HCT116 (cell line): Measurements from ENCODE around the gene ABCB7. TPM values are rescaled to one million over a fixed set of nuclear protein-coding genes. Genes with fewer than 3 reads are reported as not detected.

ENCODE experiments used
- ATAC-seq: fragments of 200-7000 bp; cut with Tn5 transposase; 2 replicates; pipeline ENCODE4 v1.9.1; 2020; ENCODE audit warnings: mild to moderate bottlenecking, moderate library complexity
- Bru-seq: library from RNA; stranded (reverse); fragments of 400-500 nt; gene quantifications from one replicate; lab custom pipeline; 2021; lab: Mats Ljungman, UMichigan
- BruChase-seq, 2 experiments: library from RNA; stranded (reverse); fragments of 400-500 nt; gene quantifications; one replicate each; lab custom pipeline; 2021; lab: Mats Ljungman, UMichigan
- BruUV-seq: library from RNA; stranded (reverse); fragments of 400-500 nt; replicated peaks from 2 replicates; lab custom pipeline; 2021; lab: Mats Ljungman, UMichigan
- CTCF ChIA-PET: fragments of 300-600 bp; sonication (Branson Sonifier 250); formaldehyde crosslinking; loops from one replicate; lab custom pipeline; 2021; ENCODE audit warnings: antibody characterized with exemption; lab: Charles Lee
- POLR2A ChIA-PET: fragments of 300-600, 350-600 bp; sonication (Branson Sonifier 250); formaldehyde crosslinking; loops from one replicate; lab custom pipeline; 2021; ENCODE audit warnings: antibody characterized with exemption; lab: Charles Lee
- RAD21 ChIA-PET, 2 experiments: fragments of 300-600 bp; sonication (Branson Sonifier 250); formaldehyde crosslinking; loops; one replicate each; lab custom pipeline; 2023; ENCODE audit warnings: low total read pairs in 2 of 2; ENCODE audit not compliant: uncharacterized antibody in 2 of 2, unreplicated experiment in 2 of 2, low non-redundant PET in 1 of 2; lab: Charles Lee
- DNase-seq: peaks from one replicate; pipeline ENCODE4 v3.0.0-alpha.2; 2010; ENCODE audit warnings: low read depth, low spot score
- H2AFZ ChIP-seq: fragments of 200-600 bp; shearing (Covaris generic), sonication (generic); 2 replicates; pipeline ENCODE4 v1.6.1; 2017; ENCODE audit warnings: low read depth, mixed run types, mixed read lengths, antibody characterized with exemption, low read length; ENCODE audit not compliant: poor library complexity, severe bottlenecking
- H3K27ac ChIP-seq: 2 replicates; pipeline ENCODE4 v1.5.1; 2012; ENCODE audit warnings: low read depth, low read length
- H3K27me3 ChIP-seq: fragments of 200-600 bp; sonication (generic); 2 replicates; pipeline ENCODE4 v1.6.1; 2016; ENCODE audit warnings: mixed run types, low read length, mixed read lengths; ENCODE audit not compliant: insufficient read depth
- H3K36me3 ChIP-seq, 2 experiments: fragments of 200-500 bp in 1 of 2; fragments of 200-600 bp in 1 of 2; sonication (Bioruptor generic) in 1 of 2; sonication (generic) in 1 of 2; 2 replicates each; pipeline versions ENCODE4 v1.5.1 to v1.6.1; 2014 to 2016; ENCODE audit warnings: low read length in 2 of 2, inconsistent platforms in 1 of 2, mixed read lengths in 1 of 2, mixed run types in 1 of 2; ENCODE audit not compliant: insufficient read depth in 2 of 2, control insufficient read depth in 1 of 2
- H3K4me1 ChIP-seq, 2 experiments: fragments of 200-600 bp in 1 of 2; sonication (generic) in 1 of 2; 2 replicates each; pipeline versions ENCODE4 v1.5.1 to v1.6.1; 2012 to 2017; ENCODE audit warnings: low read length in 2 of 2, inconsistent platforms in 1 of 2, mild to moderate bottlenecking in 1 of 2, mixed read lengths in 1 of 2, mixed run types in 1 of 2, moderate library complexity in 1 of 2; ENCODE audit not compliant: insufficient read depth in 2 of 2, control insufficient read depth in 1 of 2
- H3K4me2 ChIP-seq: fragments of 200-600 bp; sonication (generic); 2 replicates; pipeline ENCODE4 v1.6.1; 2017; ENCODE audit warnings: mixed run types, low read length, mixed read lengths
- H3K4me3 ChIP-seq, 2 experiments: fragments of 200-600 bp in 1 of 2; sonication (generic) in 1 of 2; replicated peaks in 1 of 2; 2 replicates each; pipeline ENCODE4 v1.5.1; 2011 to 2016; ENCODE audit warnings: low read length in 2 of 2, control low read depth in 1 of 2, low read depth in 1 of 2, mild to moderate bottlenecking in 1 of 2, mixed read lengths in 1 of 2, mixed run types in 1 of 2
- H3K79me2 ChIP-seq: fragments of 200-600 bp; sonication (generic); 2 replicates; pipeline ENCODE4 v1.6.1; 2017; ENCODE audit warnings: mild to moderate bottlenecking, mixed run types, low read length, moderate library complexity, mixed read lengths; ENCODE audit not compliant: insufficient read depth
- H3K9ac ChIP-seq: fragments of 200-600 bp; sonication (generic); 2 replicates; pipeline ENCODE4 v1.6.1; 2016; ENCODE audit warnings: low read length, mixed read lengths
- H3K9me2 ChIP-seq: fragments of 200-600 bp; sonication (generic), shearing (Covaris generic); 2 replicates; pipeline ENCODE4 v1.6.1; 2017; ENCODE audit warnings: mixed run types, mild to moderate bottlenecking, moderate library complexity; ENCODE audit not compliant: insufficient read depth
- H3K9me3 ChIP-seq, 2 experiments: fragments of 200-500 bp in 1 of 2; fragments of 200-600 bp in 1 of 2; sonication (Bioruptor generic) in 1 of 2; sonication (generic) in 1 of 2; 2 replicates each; pipeline ENCODE4 v1.6.1; 2014 to 2017; ENCODE audit warnings: low read length in 2 of 2, mixed read lengths in 2 of 2, inconsistent platforms in 1 of 2, low read depth in 1 of 2, mild to moderate bottlenecking in 1 of 2, mixed run types in 1 of 2, moderate library complexity in 1 of 2; ENCODE audit not compliant: control insufficient read depth in 1 of 2, insufficient read depth in 1 of 2
- H4K20me1 ChIP-seq: fragments of 200-600 bp; sonication (generic), shearing (Covaris generic); 2 replicates; pipeline ENCODE4 v1.6.1; 2017; ENCODE audit warnings: mixed run types, mild to moderate bottlenecking, moderate library complexity; ENCODE audit not compliant: insufficient read depth
- CBX3 ChIP-seq: IDR thresholded peaks from 2 replicates; pipeline ENCODE4 v1.6.1; 2012; ENCODE audit warnings: low read depth
- CEBPB ChIP-seq: IDR thresholded peaks from 2 replicates; pipeline ENCODE4 v1.6.1; 2012; ENCODE audit warnings: low read depth
- EGR1 ChIP-seq: IDR thresholded peaks from 2 replicates; pipeline ENCODE4 v1.6.1; 2012; ENCODE audit warnings: low read depth
- ELF1 ChIP-seq: IDR thresholded peaks from 2 replicates; pipeline ENCODE4 v1.6.1; 2012; ENCODE audit warnings: low read depth, borderline replicate concordance
- EZH2phosphoT487 ChIP-seq: fragments of 200-600 bp; IDR thresholded peaks from 2 replicates; pipeline ENCODE4 v1.6.1; 2018; ENCODE audit warnings: antibody characterized with exemption, borderline replicate concordance
- FOSL1 ChIP-seq: IDR thresholded peaks from 2 replicates; pipeline ENCODE4 v1.6.1; 2012; ENCODE audit warnings: low read depth
- JUND ChIP-seq: IDR thresholded peaks from 2 replicates; pipeline ENCODE4 v1.6.1; 2012
- MAX ChIP-seq: IDR thresholded peaks from 2 replicates; pipeline ENCODE4 v1.6.1; 2012
- POLR2A ChIP-seq: IDR thresholded peaks from 2 replicates; pipeline ENCODE4 v1.7.0; 2011; ENCODE audit warnings: borderline replicate concordance; ENCODE audit not compliant: insufficient read depth, insufficient read length; ENCODE audit errors: extremely low read depth
- POLR2AphosphoS5 ChIP-seq: IDR thresholded peaks from 2 replicates; pipeline ENCODE4 v1.6.1; 2011; ENCODE audit warnings: mild to moderate bottlenecking, low read depth, low read length, moderate library complexity
- REST ChIP-seq: IDR thresholded peaks from 2 replicates; pipeline ENCODE4 v1.6.1; 2012; ENCODE audit warnings: low read depth
- SIN3A ChIP-seq: IDR thresholded peaks from 2 replicates; pipeline ENCODE4 v1.6.1; 2012; ENCODE audit warnings: low read depth
- SP1 ChIP-seq: IDR thresholded peaks from 2 replicates; pipeline ENCODE4 v1.6.1; 2012; ENCODE audit warnings: low read depth
- SRF ChIP-seq: IDR thresholded peaks from 2 replicates; pipeline ENCODE4 v1.6.1; 2012; ENCODE audit warnings: low read depth
- TCF7L2 ChIP-seq: IDR thresholded peaks from 2 replicates; pipeline ENCODE4 v1.7.0; 2011; ENCODE audit warnings: borderline replicate concordance, inconsistent platforms; ENCODE audit not compliant: insufficient read depth, insufficient read length; ENCODE audit errors: extremely low read depth
- YY1 ChIP-seq: IDR thresholded peaks from 2 replicates; pipeline ENCODE4 v1.6.1; 2011; ENCODE audit warnings: low read length, low read depth, moderate library complexity, mild to moderate bottlenecking; ENCODE audit not compliant: insufficient replicate concordance; ENCODE audit errors: extremely low read depth
- ZFX ChIP-seq: fragments of 450-650 bp; IDR thresholded peaks from 2 replicates; pipeline ENCODE4 v1.6.1; 2017
- ZNF274 ChIP-seq: fragments of 200-500 bp; sonication (Bioruptor generic); IDR thresholded peaks from 2 replicates; pipeline ENCODE4 v1.6.1; 2014; ENCODE audit warnings: mild to moderate bottlenecking, low read depth, low read length, inconsistent platforms
- intact Hi-C: fragments of 100-400 bp; cut with micrococcal nuclease; formaldehyde crosslinking; loops from 2 replicates; pipeline ENCODE4 v1.10.0; 2022
- long read RNA-seq: library from polyadenylated mRNA; unstranded; transcript quantifications from one replicate; pipeline ENCODE4 v2.0.0, GENCODE V29; 2021; ENCODE audit not compliant: unreplicated experiment
- polyA plus RNA-seq: library from polyadenylated mRNA; unstranded; fragments of >200 nt; gene quantifications from 2 replicates; pipeline ENCODE4 v1.2.1, GENCODE V29; 2012; ENCODE audit warnings: missing spikeins
- total RNA-seq: library from RNA; stranded (reverse); gene quantifications from one replicate; pipeline ENCODE4 v1.2.1, GENCODE V29; 2021; ENCODE audit not compliant: unreplicated experiment
- TF ChIP-seq, protein P1 (sequence below): IDR thresholded peaks from 2 replicates; pipeline ENCODE4 v1.6.1; 2011; ENCODE audit warnings: mild to moderate bottlenecking, low read length, moderate library complexity; ENCODE audit not compliant: insufficient replicate concordance; ENCODE audit errors: extremely low read depth
- TF ChIP-seq, protein P2 (sequence below): IDR thresholded peaks from 2 replicates; pipeline ENCODE4 v1.6.1; 2012

The ABCB7 gene
- total RNA-seq (24.6 TPM), Bru-seq, nascent RNA (percentile 67 among the genes with signal in this experiment), BruChase-seq, experiment 1, labeled RNA remaining after a 6-hour chase (percentile 58 among the genes with signal in this experiment), BruChase-seq, experiment 2, labeled RNA remaining after a 2-hour chase (percentile 67 among the genes with signal in this experiment)
- 14.6 and 16.9 TPM in 2 replicates for polyA plus RNA-seq
- long read RNA-seq, full-length matches to known transcripts = 43 of 48 reads
- long read RNA-seq, partial matches to known transcripts = 1 of 48 reads
- long read RNA-seq, other reads (novel, unspliced or antisense) = 4 of 48 reads

GRCh38 chrX:75155827-75156525 is at the start of gene ABCB7:
Gene ABCB7 (minus strand): TSS chrX:75156283. CDS start chrX:75156272, 11 bp downstream.
- intact Hi-C loops = no loop called here
- H3K4me1 ChIP-seq = peaks cover 0 to 10% of the 10 kb centered on the region in 2 experiments; a peak in 2 of 4 replicates
- H2AFZ ChIP-seq = peak within 1 kb of the TSS; percentile 82
- no peaks in the 10 kb centered on the region for H3K9me2 ChIP-seq
- POLR2A ChIA-PET = no interaction called here
- CTCF ChIA-PET = no interaction called here
- no peaks in the 10 kb centered on the region for H3K36me3 ChIP-seq
- ATAC-seq (peak; percentile 92), DNase-seq (peak; percentile 35)
- no peaks in the 10 kb centered on the region for H3K9me3 ChIP-seq
- H3K4me2 ChIP-seq = peak within 1 kb of the TSS; percentile 74
- no TSS peak for BruUV-seq
- H3K4me3 ChIP-seq = peak within 1 kb of the TSS; percentile 67 to 79
- RAD21 ChIA-PET = no interaction called here
- peak within 1 kb of the TSS; percentile 75 for H3K9ac ChIP-seq
- H3K79me2 ChIP-seq = peaks cover 19% of the 10 kb centered on the region
- H3K27ac ChIP-seq = peak within 1 kb of the TSS; percentile 31
- no peaks in the 10 kb centered on the region for H4K20me1 ChIP-seq
- no peaks in the 10 kb centered on the region for H3K27me3 ChIP-seq
- TF ChIP-seq, protein P1, sequence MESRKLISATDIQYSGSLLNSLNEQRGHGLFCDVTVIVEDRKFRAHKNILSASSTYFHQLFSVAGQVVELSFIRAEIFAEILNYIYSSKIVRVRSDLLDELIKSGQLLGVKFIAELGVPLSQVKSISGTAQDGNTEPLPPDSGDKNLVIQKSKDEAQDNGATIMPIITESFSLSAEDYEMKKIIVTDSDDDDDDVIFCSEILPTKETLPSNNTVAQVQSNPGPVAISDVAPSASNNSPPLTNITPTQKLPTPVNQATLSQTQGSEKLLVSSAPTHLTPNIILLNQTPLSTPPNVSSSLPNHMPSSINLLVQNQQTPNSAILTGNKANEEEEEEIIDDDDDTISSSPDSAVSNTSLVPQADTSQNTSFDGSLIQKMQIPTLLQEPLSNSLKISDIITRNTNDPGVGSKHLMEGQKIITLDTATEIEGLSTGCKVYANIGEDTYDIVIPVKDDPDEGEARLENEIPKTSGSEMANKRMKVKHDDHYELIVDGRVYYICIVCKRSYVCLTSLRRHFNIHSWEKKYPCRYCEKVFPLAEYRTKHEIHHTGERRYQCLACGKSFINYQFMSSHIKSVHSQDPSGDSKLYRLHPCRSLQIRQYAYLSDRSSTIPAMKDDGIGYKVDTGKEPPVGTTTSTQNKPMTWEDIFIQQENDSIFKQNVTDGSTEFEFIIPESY = no peak
- TF ChIP-seq CBX3 (0 out of 2 replicates have a peak, but pooled peaks have one; percentile 26), SIN3A (no peak; the same call in none of the 2 replicates), MAX (peak; percentile 29; the same call in 1 of the 2 replicates), YY1 (peak; percentile 91), EZH2phosphoT487 (no peak), ZNF274 (no peak), JUND (no peak), REST (no peak), POLR2AphosphoS5 (peak; percentile 66), FOSL1 (no peak), ZFX (no peak), SP1 (no peak; the same call in 1 of the 2 replicates), EGR1 (0 out of 2 replicates have a peak, but pooled peaks have one; percentile 14), CEBPB (no peak), SRF (no peak), TCF7L2 (peak; percentile 25), POLR2A (peak; percentile 44), ELF1 (peak; percentile 43)
- TF ChIP-seq, protein P2, sequence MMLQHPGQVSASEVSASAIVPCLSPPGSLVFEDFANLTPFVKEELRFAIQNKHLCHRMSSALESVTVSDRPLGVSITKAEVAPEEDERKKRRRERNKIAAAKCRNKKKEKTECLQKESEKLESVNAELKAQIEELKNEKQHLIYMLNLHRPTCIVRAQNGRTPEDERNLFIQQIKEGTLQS = no peak
